Suppressor macrophage treated with lipopolysaccharide for 1 hour (primary cell): Measurements from ENCODE around the gene RHOBTB3.
A peak's percentile ranks its signal among the peaks of the same experiment; 100 is the strongest.
"Not testable (repeated sequence)": the region's sequence is repeated elsewhere in the genome, so short reads cannot be mapped to it uniquely, and the experiment has no call there.

Experiments used
- DNase-seq, 3 donors: peaks; one replicate each; pipeline ENCODE4 v3.0.0-alpha.2; 2020 to 2022

Gene RHOBTB3

GRCh38 chr5:95822043-95822541 lies 91.0 kb downstream of the RHOBTB3 start:
- DNase-seq = peak; percentile 60 to 78 (median 65)

- peak; percentile 79 to 93 (median 80) for DNase-seq
Observed at GRCh38 chr5:95822542-95823181, 91.5 kb downstream of the RHOBTB3 start, which contains the start of gene GLRX. Gene GLRX, minus strand, starts transcription at chr5:95822726. Its CDS starts 64 bp downstream, at chr5:95822662.

- no peak for DNase-seq
Observed at GRCh38 chr5:95823218-95823737, 92.1 kb downstream of the RHOBTB3 start.

- peak; percentile 93 to 98 (median 95) for DNase-seq
Observed at GRCh38 chr5:95823738-95824609, 92.8 kb downstream of the RHOBTB3 start.

GRCh38 chr5:95824747-95825146 lies 93.6 kb downstream of the RHOBTB3 start:
- DNase-seq = no peak

GRCh38 chr5:95825495-95825894 lies 94.4 kb downstream of the RHOBTB3 start:
- peak in 1 of 3 donors; percentile 29 for DNase-seq

- peak; percentile 63 to 72 (median 63) for DNase-seq
Observed at GRCh38 chr5:95826949-95827891, 96.1 kb downstream of the RHOBTB3 start.

GRCh38 chr5:95827892-95828246 lies 96.7 kb downstream of the RHOBTB3 start:
- DNase-seq = peak in 1 of 3 donors; percentile 29

- no peak for DNase-seq
Observed at GRCh38 chr5:95830226-95830625, 99.1 kb downstream of the RHOBTB3 start.

- no peak for DNase-seq
Observed at GRCh38 chr5:95832664-95833063, 101.5 kb downstream of the RHOBTB3 start.

- DNase-seq = peak; percentile 67 to 77 (median 75)
Observed at GRCh38 chr5:95835682-95836385, 104.7 kb downstream of the RHOBTB3 start.

GRCh38 chr5:95836544-95836943 lies 105.4 kb downstream of the RHOBTB3 start:
- DNase-seq = no peak

- not testable (repeated sequence) for DNase-seq
Observed at GRCh38 chr5:95836971-95837370, 105.8 kb downstream of the RHOBTB3 start.

- no peak for DNase-seq
Observed at GRCh38 chr5:95837492-95837891, 106.4 kb downstream of the RHOBTB3 start.

GRCh38 chr5:95838001-95838520 lies 106.9 kb downstream of the RHOBTB3 start:
- DNase-seq = no peak

GRCh38 chr5:95838556-95838955 lies 107.4 kb downstream of the RHOBTB3 start:
- no peak for DNase-seq

GRCh38 chr5:95839658-95840057 lies 108.5 kb downstream of the RHOBTB3 start:
- DNase-seq = no peak

GRCh38 chr5:95840956-95841705 lies 110.0 kb downstream of the RHOBTB3 start:
- peak; percentile 72 to 86 (median 76) for DNase-seq

- peak; percentile 91 to 99 (median 96) for DNase-seq
Observed at GRCh38 chr5:95841914-95842812, 111.0 kb downstream of the RHOBTB3 start.
